CD14-positive monocyte (primary cell): Measurements from ENCODE around the gene LACTBL1. TPM values are rescaled to one million over a fixed set of nuclear protein-coding genes. Genes with fewer than 3 reads are reported as not detected.

Experiments
- DNase-seq, 3 donors: peaks; one replicate each; pipeline ENCODE4 v3.0.0-alpha.2; 2011 to 2022
- H2AFZ ChIP-seq: 2 replicates; pipeline ENCODE4 v1.6.0; 2012; ENCODE audit warnings: mild to moderate bottlenecking, low read depth, low read length, inconsistent platforms; ENCODE audit not compliant: insufficient read depth, poor library complexity, severe bottlenecking
- H3K27ac ChIP-seq, 2 donors: 1 replicate in 1 of 2; 2 replicates in 1 of 2; pipeline ENCODE4 v1.5.1; 2012 to 2013; ENCODE audit warnings: low read length in 2 of 2, control low read depth in 1 of 2, inconsistent platforms in 1 of 2, low read depth in 1 of 2, mild to moderate bottlenecking in 1 of 2
- H3K27me3 ChIP-seq, 2 donors: one replicate each; pipeline versions ENCODE4 v1.6.0 to v1.6.1; 2011 to 2013; ENCODE audit warnings: low read length in 2 of 2; ENCODE audit not compliant: control insufficient read depth in 2 of 2, insufficient read depth in 2 of 2
- H3K36me3 ChIP-seq, 2 donors: replicated peaks in 1 of 2; 1 replicate in 1 of 2; 2 replicates in 1 of 2; pipeline versions ENCODE4 v1.5.1 to v1.6.1; 2012 to 2013; ENCODE audit warnings: low read length in 2 of 2, control low read depth in 1 of 2, inconsistent platforms in 1 of 2, mild to moderate bottlenecking in 1 of 2; ENCODE audit not compliant: insufficient read depth in 2 of 2, control insufficient read depth in 1 of 2
- H3K4me1 ChIP-seq, 2 donors: 1 replicate in 1 of 2; 2 replicates in 1 of 2; pipeline versions ENCODE4 v1.5.1 to v1.6.1; 2012 to 2013; ENCODE audit warnings: low read length in 2 of 2, control low read depth in 1 of 2, inconsistent platforms in 1 of 2, mild to moderate bottlenecking in 1 of 2, moderate library complexity in 1 of 2; ENCODE audit not compliant: insufficient read depth in 2 of 2, control insufficient read depth in 1 of 2
- H3K4me2 ChIP-seq: replicated peaks from 2 replicates; pipeline ENCODE3; 2012; ENCODE audit warnings: low read length, moderate library complexity, mild to moderate bottlenecking; ENCODE audit not compliant: poor library complexity, severe bottlenecking; ENCODE audit errors: extremely low read depth
- H3K4me3 ChIP-seq, 3 experiments: fragments of 200-600 bp in 1 of 3; sonication (generic) in 1 of 3; replicated peaks in 1 of 3; 1 replicate in 2 of 3; 2 replicates in 1 of 3; pipeline ENCODE4 v1.5.1; 2011 to 2013; ENCODE audit warnings: low read length in 3 of 3, mild to moderate bottlenecking in 3 of 3, control low read depth in 2 of 3, low read depth in 2 of 3, inconsistent platforms in 1 of 3, moderate library complexity in 1 of 3
- H3K79me2 ChIP-seq: 2 replicates; pipeline ENCODE4 v1.6.0; 2012; ENCODE audit warnings: mild to moderate bottlenecking, control low read depth, inconsistent platforms, low read length, moderate library complexity; ENCODE audit not compliant: insufficient read depth
- H3K9ac ChIP-seq: 2 replicates; pipeline ENCODE4 v1.6.0; 2017; ENCODE audit warnings: low read length, mild to moderate bottlenecking; ENCODE audit not compliant: insufficient read depth, poor library complexity, severe bottlenecking
- H3K9me3 ChIP-seq, 2 donors: replicated peaks in 1 of 2; 1 replicate in 1 of 2; 2 replicates in 1 of 2; pipeline versions ENCODE4 v1.5.1 to v1.6.1; 2012 to 2013; ENCODE audit warnings: low read length in 2 of 2, control low read depth in 1 of 2; ENCODE audit not compliant: control insufficient read depth in 1 of 2, insufficient read depth in 1 of 2
- H4K20me1 ChIP-seq: 2 replicates; pipeline ENCODE4 v1.6.0; 2012; ENCODE audit warnings: mild to moderate bottlenecking, low read length, control low read depth, moderate library complexity; ENCODE audit not compliant: insufficient read depth
- H3K27ac Mint-ChIP-seq, 7 donors: one replicate each; pipeline ENCODE4 v1.8.0; 2020; ENCODE audit warnings: mild to moderate bottlenecking in 7 of 7, mixed read lengths in 7 of 7, moderate library complexity in 6 of 7, inconsistent platforms in 2 of 7
- H3K27me3 Mint-ChIP-seq, 3 donors: one replicate each; pipeline ENCODE4 v1.8.0; 2021 to 2022; ENCODE audit warnings: low read depth in 3 of 3, mild to moderate bottlenecking in 3 of 3, mixed read lengths in 3 of 3, moderate library complexity in 3 of 3, inconsistent platforms in 1 of 3
- H3K36me3 Mint-ChIP-seq, 2 donors: one replicate each; pipeline ENCODE4 v1.8.0; 2020; ENCODE audit warnings: mixed read lengths in 2 of 2, inconsistent platforms in 1 of 2, mild to moderate bottlenecking in 1 of 2
- H3K4me1 Mint-ChIP-seq: one replicate; pipeline ENCODE4 v1.8.0; 2020; ENCODE audit warnings: mild to moderate bottlenecking, mixed read lengths
- H3K4me3 Mint-ChIP-seq, 2 donors: one replicate each; pipeline ENCODE4 v1.8.0; 2020; ENCODE audit warnings: mild to moderate bottlenecking in 2 of 2, mixed read lengths in 2 of 2, moderate library complexity in 1 of 2
- H3K9me3 Mint-ChIP-seq, 7 donors: one replicate each; pipeline ENCODE4 v1.8.0; 2020 to 2022; ENCODE audit warnings: mixed read lengths in 7 of 7, mild to moderate bottlenecking in 6 of 7, moderate library complexity in 6 of 7, inconsistent platforms in 2 of 7
- WGBS: methylation state at CpG from one replicate; pipeline ENCODE4 v1.1.5; 2013; ENCODE audit warnings: missing lambda C conversion rate; ENCODE audit not compliant: insufficient coverage; 5-methylcytosine and 5-hydroxymethylcytosine counted together
- intact Hi-C, 2 donors: fragments of 100-400 bp; cut with micrococcal nuclease; formaldehyde crosslinking; loops; one replicate each; pipeline versions ENCODE4 v1.15.0 to v1.15.1; 2023
- polyA plus RNA-seq, 3 donors: library from polyadenylated mRNA; depleted of rRNA in 1 of 3; unstranded in 2 of 3; stranded (reverse) in 1 of 3; fragments of 300-500 nt in 2 of 3; fragments of >200 nt in 1 of 3; fragmentation: Illumina TruSeq in 2 of 3; gene quantifications; 1 replicate in 2 of 3; 2 replicates in 1 of 3; pipeline ENCODE4 v1.2.3, GENCODE V29; 2012 to 2021
- TF ChIP-seq, protein P1 (sequence below): fragments of 200-600 bp; IDR thresholded peaks from one replicate; pipeline ENCODE4 v1.8.0; 2022; ENCODE audit warnings: antibody characterized with exemption, mild to moderate bottlenecking

The LACTBL1 gene
- polyA plus RNA-seq, 3 donors: not detected

DNA sequence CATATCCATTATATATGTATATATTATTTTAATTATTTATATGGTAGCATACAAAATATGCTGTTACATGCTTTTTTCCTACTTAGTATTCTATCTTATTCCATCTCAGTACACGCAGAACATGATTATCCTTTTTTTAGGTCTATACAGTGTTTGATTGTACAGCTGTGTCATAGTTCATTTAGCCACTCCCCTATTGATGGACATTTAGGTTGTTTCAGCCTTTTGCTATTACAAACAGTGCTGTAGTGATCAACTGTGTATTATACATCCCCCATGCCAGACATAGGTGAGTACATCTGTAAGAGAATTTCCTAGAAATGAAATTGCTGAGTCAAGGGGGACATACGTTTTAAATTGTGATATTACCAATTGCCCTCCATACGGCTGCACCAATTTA is 15.6 kb downstream of the LACTBL1 start:
- H3K4me2 ChIP-seq: no peak overlapping the region
- H3K4me3 ChIP-seq: no peak overlapping the region
- H3K27ac Mint-ChIP-seq: no peak overlapping the region
- H3K27ac ChIP-seq: no peak overlapping the region
- H3K4me1 Mint-ChIP-seq: no peaks in the 10 kb centered on the region
- H3K36me3 ChIP-seq: no peaks in the 10 kb centered on the region
- H3K79me2 ChIP-seq: no peaks in the 10 kb centered on the region
- H3K9ac ChIP-seq: no peak overlapping the region
- H4K20me1 ChIP-seq: no peaks in the 10 kb centered on the region
- H3K27me3 ChIP-seq: peaks cover 12 to 30% of the 10 kb centered on the region in 2 donors
- no peaks in the 10 kb centered on the region for H3K4me1 ChIP-seq
- H3K9me3 ChIP-seq: peaks cover 0 to 4% of the 10 kb centered on the region in 2 donors
- H3K27me3 Mint-ChIP-seq: peaks cover 32 to 43% (median 39%) of the 10 kb centered on the region in 3 donors
- no CpG with 5 or more reads among the region's 3 CpGs for WGBS
- TF ChIP-seq, protein P1, sequence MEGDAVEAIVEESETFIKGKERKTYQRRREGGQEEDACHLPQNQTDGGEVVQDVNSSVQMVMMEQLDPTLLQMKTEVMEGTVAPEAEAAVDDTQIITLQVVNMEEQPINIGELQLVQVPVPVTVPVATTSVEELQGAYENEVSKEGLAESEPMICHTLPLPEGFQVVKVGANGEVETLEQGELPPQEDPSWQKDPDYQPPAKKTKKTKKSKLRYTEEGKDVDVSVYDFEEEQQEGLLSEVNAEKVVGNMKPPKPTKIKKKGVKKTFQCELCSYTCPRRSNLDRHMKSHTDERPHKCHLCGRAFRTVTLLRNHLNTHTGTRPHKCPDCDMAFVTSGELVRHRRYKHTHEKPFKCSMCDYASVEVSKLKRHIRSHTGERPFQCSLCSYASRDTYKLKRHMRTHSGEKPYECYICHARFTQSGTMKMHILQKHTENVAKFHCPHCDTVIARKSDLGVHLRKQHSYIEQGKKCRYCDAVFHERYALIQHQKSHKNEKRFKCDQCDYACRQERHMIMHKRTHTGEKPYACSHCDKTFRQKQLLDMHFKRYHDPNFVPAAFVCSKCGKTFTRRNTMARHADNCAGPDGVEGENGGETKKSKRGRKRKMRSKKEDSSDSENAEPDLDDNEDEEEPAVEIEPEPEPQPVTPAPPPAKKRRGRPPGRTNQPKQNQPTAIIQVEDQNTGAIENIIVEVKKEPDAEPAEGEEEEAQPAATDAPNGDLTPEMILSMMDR: no peak
- no peak overlapping the region for H2AFZ ChIP-seq
- intact Hi-C loops: no loop called here
- H3K9me3 Mint-ChIP-seq: no peaks in the 10 kb centered on the region
- DNase-seq: no peak
- H3K4me3 Mint-ChIP-seq: no peak overlapping the region
- H3K36me3 Mint-ChIP-seq: no peaks in the 10 kb centered on the region

DNA sequence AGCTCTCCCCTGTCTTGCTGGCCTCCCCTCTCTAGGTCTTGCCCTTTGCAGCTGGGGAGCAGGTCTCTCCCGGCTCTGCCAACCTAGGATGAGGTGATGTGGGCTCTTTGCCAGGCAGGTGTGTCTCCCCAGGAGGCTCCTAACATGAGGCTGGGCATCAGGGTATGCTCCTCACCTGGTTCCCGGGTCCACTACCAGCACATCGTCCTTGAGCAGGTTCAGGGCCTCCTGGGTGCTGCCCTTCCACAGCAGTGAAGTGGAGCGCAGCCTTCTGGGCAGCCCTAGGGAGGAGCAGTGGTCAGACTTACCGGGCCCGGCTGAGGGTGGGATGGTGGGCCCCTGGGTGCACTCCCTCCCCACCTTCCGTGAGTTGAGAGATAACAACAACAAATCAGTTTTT is 17.5 kb downstream of the LACTBL1 start:
- no peak overlapping the region for H3K4me2 ChIP-seq
- no peaks in the 10 kb centered on the region for H3K4me1 ChIP-seq
- TF ChIP-seq, protein P1: no peak
- no peaks in the 10 kb centered on the region for H3K79me2 ChIP-seq
- 96% methylated on average over 4 of the region's 7 CpGs for WGBS
- H3K4me3 Mint-ChIP-seq: no peak overlapping the region
- no peak overlapping the region for H2AFZ ChIP-seq
- DNase-seq: no peak
- H3K36me3 Mint-ChIP-seq: no peaks in the 10 kb centered on the region
- no peak overlapping the region for H3K4me3 ChIP-seq
- peaks cover 13 to 39% of the 10 kb centered on the region in 2 donors for H3K27me3 ChIP-seq
- no peak overlapping the region for H3K9ac ChIP-seq
- no peak overlapping the region for H3K27ac Mint-ChIP-seq
- H3K27ac ChIP-seq: no peak overlapping the region
- peaks cover 0 to 4% of the 10 kb centered on the region in 2 donors for H3K9me3 ChIP-seq
- intact Hi-C loops: no loop called here
- no peaks in the 10 kb centered on the region for H3K4me1 Mint-ChIP-seq
- H4K20me1 ChIP-seq: no peaks in the 10 kb centered on the region
- H3K27me3 Mint-ChIP-seq: peaks cover 46 to 55% (median 48%) of the 10 kb centered on the region in 3 donors
- no peaks in the 10 kb centered on the region for H3K36me3 ChIP-seq
- H3K9me3 Mint-ChIP-seq: peaks cover 0 to 3% (median 0%) of the 10 kb centered on the region in 7 donors
